Skeletal muscle tissue (tissue), 4 donors: Measurements from ENCODE around the gene PHLPP1. TPM values are rescaled to one million over a fixed set of nuclear protein-coding genes. Genes with fewer than 3 reads are reported as not detected.

Source experiments
- H3K27ac ChIP-seq: one replicate; pipeline ENCODE4 v1.7.0; 2013; ENCODE audit warnings: mild to moderate bottlenecking, low read depth, low read length, inconsistent platforms
- H3K27me3 ChIP-seq, 3 donors: one replicate each; pipeline ENCODE4 v1.7.0; 2013; ENCODE audit warnings: low read length in 3 of 3; ENCODE audit not compliant: control insufficient read depth in 3 of 3, insufficient read depth in 3 of 3
- H3K36me3 ChIP-seq, 3 donors: one replicate each; pipeline ENCODE4 v1.7.0; 2013; ENCODE audit warnings: low read length in 3 of 3; ENCODE audit not compliant: control insufficient read depth in 3 of 3, insufficient read depth in 3 of 3
- H3K4me1 ChIP-seq, 3 donors: one replicate each; pipeline ENCODE4 v1.7.0; 2013; ENCODE audit warnings: low read length in 3 of 3, mild to moderate bottlenecking in 3 of 3; ENCODE audit not compliant: control insufficient read depth in 3 of 3, insufficient read depth in 3 of 3
- H3K4me3 ChIP-seq, 3 donors: one replicate each; pipeline ENCODE4 v1.7.0; 2013; ENCODE audit warnings: low read length in 3 of 3
- H3K9ac ChIP-seq, 3 donors: one replicate each; pipeline ENCODE4 v1.7.0; 2013; ENCODE audit warnings: low read length in 3 of 3, mild to moderate bottlenecking in 3 of 3, moderate library complexity in 2 of 3, low read depth in 1 of 3
- H3K9me3 ChIP-seq, 3 donors: one replicate each; pipeline ENCODE4 v1.7.0; 2013; ENCODE audit warnings: low read length in 3 of 3; ENCODE audit not compliant: control insufficient read depth in 3 of 3
- total RNA-seq: library from RNA; depleted of rRNA; stranded (reverse); fragments of >200 nt; gene quantifications from one replicate; pipeline ENCODE4 v1.2.3, GENCODE V29; 2014
- donor health status: Osteomylitis.

PHLPP1 gene
- total RNA-seq, 1 donor from 2014 or later: 11.5 TPM

DNA sequence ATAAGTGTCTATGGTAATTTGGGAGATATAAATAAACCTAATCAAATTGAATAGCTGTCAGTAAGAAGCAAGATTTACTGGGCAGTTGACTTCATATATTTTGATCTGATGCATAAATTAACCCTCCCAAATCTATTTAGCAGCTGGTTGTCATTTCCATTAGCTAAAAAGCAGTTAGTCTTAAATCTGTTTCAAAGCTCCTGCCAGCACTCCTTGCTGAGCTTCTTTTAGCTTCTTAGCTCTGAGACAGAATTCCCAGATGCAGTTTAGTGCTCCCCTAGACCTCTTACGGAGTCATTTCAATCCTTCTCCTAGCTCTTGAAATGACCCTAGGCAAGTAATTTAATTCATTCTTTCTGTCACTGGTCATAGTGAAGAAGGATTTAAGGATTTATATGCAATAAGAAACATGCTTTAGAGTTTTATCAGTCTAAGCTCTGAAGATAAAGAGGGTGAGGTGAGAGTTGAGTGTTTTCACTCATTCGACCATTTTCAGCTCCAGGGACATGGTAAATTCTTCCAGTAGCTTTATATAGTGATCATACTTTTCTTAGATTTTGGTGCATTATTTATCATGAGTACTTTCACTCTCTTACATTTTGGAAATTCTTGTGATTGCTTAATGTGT, 98.9 kb downstream of the PHLPP1 start:
- no peak overlapping the region for H3K4me3 ChIP-seq
- H3K27me3 ChIP-seq: no peaks in the 10 kb centered on the region
- no peak overlapping the region for H3K9ac ChIP-seq
- H3K9me3 ChIP-seq: no peaks in the 10 kb centered on the region
- H3K36me3 ChIP-seq: no peaks in the 10 kb centered on the region
- H3K4me1 ChIP-seq: peaks cover 0 to 3% (median 0%) of the 10 kb centered on the region in 3 donors
- no peak overlapping the region for H3K27ac ChIP-seq

DNA sequence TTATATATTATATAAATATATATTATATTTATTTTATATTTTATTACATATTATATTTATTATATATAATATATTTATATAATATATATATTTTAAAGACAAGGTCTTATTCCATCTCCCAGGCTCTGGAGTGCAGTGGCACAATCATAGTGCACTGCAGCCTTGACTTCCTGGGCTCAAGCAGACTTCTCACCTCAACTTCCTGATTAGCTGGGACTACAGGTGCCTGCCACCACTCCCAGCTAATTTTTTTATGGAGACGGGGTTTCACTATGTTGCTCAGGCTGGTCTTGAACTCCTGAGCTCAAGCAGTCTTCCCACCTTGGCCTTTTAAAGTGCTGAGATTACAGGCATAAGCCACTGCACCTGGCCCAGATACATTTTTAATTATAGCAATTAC, 110.0 kb downstream of the PHLPP1 start:
- Histone ChIP-seq H3K9me3 (no peaks in the 10 kb centered on the region), H3K9ac (no peak overlapping the region), H3K4me3 (no peak overlapping the region), H3K36me3 (peaks cover 0 to 3% (median 2%) of the 10 kb centered on the region in 3 donors), H3K27me3 (no peaks in the 10 kb centered on the region), H3K4me1 (no peaks in the 10 kb centered on the region), H3K27ac (no peak overlapping the region)

DNA sequence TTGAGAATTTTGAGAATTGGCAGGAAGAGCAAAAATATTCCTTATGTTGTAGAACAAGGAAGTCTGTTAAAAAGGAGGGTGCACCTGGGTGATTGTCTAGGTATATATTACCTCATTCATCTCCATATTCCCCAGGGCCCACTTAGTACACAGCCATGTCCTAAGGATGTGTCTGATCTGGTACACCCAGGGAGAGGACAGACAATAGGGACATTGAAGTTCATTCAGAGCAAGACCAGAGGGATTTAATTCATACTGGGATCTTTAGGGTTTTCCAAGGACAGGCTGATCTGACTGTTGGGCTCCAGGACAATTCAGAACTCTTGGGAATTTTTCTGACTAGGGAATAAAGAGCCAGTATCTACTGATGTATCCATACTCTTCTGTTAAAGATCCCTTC, 112.1 kb downstream of the PHLPP1 start:
- Histone ChIP-seq H3K27ac (no peak overlapping the region), H3K4me1 (no peaks in the 10 kb centered on the region)

DNA sequence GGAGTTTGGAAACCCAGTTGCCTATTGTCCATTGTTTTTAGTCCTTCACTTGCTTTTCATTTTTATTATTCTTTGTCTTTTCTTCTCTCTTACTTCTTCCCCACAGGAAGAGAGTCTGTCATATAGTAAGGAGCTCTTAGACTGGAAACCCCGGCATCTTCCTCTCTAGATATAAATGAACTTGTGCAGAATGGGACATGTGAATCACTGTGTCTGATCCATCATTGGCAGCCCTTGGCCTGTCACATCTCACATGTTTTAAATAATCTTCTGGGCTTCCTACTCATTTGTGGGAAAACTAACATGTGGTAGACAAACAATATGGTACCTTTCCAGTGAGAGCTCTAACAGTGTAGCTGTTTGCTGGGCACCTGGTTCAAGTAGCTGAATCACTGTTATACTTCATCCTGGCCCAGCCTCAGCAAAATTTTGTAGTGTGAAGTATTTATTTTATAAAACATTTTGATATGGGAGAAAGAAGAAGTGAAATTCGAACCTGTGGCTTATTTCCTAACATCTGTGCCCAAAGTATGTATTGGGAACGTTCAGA, 112.8 kb downstream of the PHLPP1 start:
- Histone ChIP-seq H3K27me3 (no peaks in the 10 kb centered on the region), H3K9me3 (no peaks in the 10 kb centered on the region), H3K4me3 (no peak overlapping the region), H3K4me1 (no peaks in the 10 kb centered on the region), H3K36me3 (peaks cover 0 to 3% (median 2%) of the 10 kb centered on the region in 3 donors), H3K9ac (no peak overlapping the region), H3K27ac (no peak overlapping the region)

More for the DNA sequence above, 112.1 kb downstream of the PHLPP1 start:
- no peaks in the 10 kb centered on the region for H3K9me3 ChIP-seq
- H3K27me3 ChIP-seq: no peaks in the 10 kb centered on the region
- peaks cover 0 to 3% (median 2%) of the 10 kb centered on the region in 3 donors for H3K36me3 ChIP-seq
- H3K9ac ChIP-seq: no peak overlapping the region
- no peak overlapping the region for H3K4me3 ChIP-seq

DNA sequence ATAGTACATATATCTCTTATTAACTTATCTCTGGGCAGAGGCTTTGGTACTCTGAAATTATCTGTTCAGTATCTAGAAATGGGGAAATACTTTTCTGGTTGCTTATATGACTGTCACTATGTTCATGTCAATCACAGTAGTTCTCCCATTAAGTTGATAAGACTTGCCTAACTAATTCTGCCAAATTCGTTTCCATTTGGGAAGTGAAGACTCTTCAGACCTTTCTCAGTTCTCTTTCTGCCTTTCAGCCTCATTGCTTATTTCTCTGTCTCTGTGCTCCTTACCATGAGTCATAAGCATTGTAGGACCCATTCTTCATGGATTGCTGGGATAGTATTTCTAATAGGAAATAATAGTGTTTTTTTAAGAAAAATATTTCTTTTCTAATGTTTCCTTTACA, 113.5 kb downstream of the PHLPP1 start:
- no peak overlapping the region for H3K9ac ChIP-seq
- H3K4me1 ChIP-seq: no peaks in the 10 kb centered on the region
- peaks cover 0 to 3% (median 2%) of the 10 kb centered on the region in 3 donors for H3K36me3 ChIP-seq
- H3K4me3 ChIP-seq: no peak overlapping the region
- no peak overlapping the region for H3K27ac ChIP-seq
- no peaks in the 10 kb centered on the region for H3K27me3 ChIP-seq
- H3K9me3 ChIP-seq: no peaks in the 10 kb centered on the region

DNA sequence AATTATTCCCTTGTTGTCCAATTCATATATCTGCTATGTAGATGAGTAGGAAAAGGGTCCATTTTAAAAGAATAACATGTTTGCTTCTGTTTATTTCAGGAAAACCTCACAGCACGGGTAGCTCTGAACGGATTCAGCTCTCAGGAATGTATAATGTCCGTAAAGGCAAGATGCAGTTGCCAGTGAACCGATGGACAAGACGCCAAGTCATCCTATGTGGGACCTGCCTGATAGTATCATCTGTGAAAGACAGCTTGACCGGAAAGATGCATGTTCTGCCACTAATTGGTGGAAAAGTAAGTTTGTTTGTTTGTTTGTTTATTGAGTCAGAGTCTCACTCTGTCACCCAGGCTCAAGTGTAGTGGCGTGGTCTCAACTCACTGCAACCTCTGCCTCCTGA, 114.6 kb downstream of the PHLPP1 start:
- Histone ChIP-seq H3K9ac (no peak overlapping the region), H3K9me3 (no peaks in the 10 kb centered on the region)

DNA sequence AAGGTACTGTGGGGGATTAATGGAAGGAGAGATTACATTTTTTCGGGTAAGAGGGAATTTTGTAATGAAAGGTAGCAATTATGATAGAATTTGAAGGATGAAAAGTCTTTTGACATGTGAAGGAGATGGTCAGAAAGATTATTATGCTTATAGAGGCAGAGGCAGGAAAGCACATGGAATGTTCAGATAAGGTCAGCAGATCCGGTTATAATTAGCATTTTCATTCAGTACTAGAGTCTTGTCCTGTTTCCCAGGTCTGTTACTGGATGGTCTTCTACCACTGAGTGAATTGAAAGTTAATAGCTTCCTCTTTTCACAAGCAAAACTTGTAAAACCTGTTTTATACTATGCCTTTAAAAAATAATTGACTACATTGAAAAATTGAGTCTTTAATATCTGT, 116.9 kb downstream of the PHLPP1 start:
- Histone ChIP-seq H3K27me3 (no peaks in the 10 kb centered on the region), H3K9ac (no peak overlapping the region), H3K9me3 (no peaks in the 10 kb centered on the region), H3K4me3 (no peak overlapping the region), H3K4me1 (no peaks in the 10 kb centered on the region), H3K27ac (no peak overlapping the region), H3K36me3 (peaks cover 0 to 3% (median 2%) of the 10 kb centered on the region in 3 donors)

More for the DNA sequence above, 114.6 kb downstream of the PHLPP1 start:
- H3K4me3 ChIP-seq: no peak overlapping the region
- no peaks in the 10 kb centered on the region for H3K27me3 ChIP-seq
- no peak overlapping the region for H3K27ac ChIP-seq
- H3K36me3 ChIP-seq: peaks cover 0 to 3% (median 2%) of the 10 kb centered on the region in 3 donors
- no peaks in the 10 kb centered on the region for H3K4me1 ChIP-seq

DNA sequence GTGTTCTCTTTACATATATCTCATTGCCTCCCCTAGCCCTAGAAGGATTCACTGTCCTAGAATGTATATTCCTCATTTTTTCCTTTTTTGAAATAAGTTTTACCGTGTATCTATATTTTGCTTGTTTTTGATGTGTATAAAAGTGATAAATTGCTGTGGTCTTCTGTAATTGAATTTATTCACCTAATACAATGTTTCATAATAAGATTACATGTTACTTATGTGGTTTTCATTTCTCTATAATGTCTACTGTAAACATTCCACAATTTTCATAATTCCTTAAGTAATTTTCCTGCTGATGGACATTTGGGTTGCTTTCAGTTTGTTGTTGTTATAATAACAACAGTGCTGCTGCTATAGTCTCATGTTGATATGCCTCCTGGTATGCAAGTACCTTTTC, 118.2 kb downstream of the PHLPP1 start:
- H3K9me3 ChIP-seq: no peaks in the 10 kb centered on the region
- no peak overlapping the region for H3K9ac ChIP-seq
- H3K4me1 ChIP-seq: no peaks in the 10 kb centered on the region
- peaks cover 0 to 3% (median 2%) of the 10 kb centered on the region in 3 donors for H3K36me3 ChIP-seq
- no peak overlapping the region for H3K4me3 ChIP-seq
- H3K27me3 ChIP-seq: no peaks in the 10 kb centered on the region
- H3K27ac ChIP-seq: no peak overlapping the region

DNA sequence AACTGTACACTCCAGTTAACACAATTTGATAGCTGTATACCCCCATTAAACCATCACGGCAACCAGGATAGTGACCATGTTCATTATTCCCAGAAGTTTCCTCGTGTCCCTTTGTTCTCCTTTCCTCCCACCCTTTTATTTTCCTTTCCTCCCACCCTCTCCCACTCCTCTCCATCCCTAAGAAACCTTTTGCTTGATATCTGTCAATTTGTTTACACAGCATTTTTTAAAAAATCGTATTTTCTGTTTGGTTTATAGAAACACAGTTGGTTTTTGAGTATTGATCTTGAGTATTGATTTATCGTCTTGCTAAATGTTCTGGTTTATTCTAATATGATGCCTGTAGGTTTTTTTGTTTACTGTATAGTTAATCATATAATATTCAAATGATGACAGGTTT, 119.4 kb downstream of the PHLPP1 start:
- H3K9me3 ChIP-seq: no peaks in the 10 kb centered on the region
- no peaks in the 10 kb centered on the region for H3K4me1 ChIP-seq
- H3K27ac ChIP-seq: no peak overlapping the region
- H3K36me3 ChIP-seq: peaks cover 0 to 3% (median 2%) of the 10 kb centered on the region in 3 donors
- no peak overlapping the region for H3K4me3 ChIP-seq
- H3K9ac ChIP-seq: no peak overlapping the region
- no peaks in the 10 kb centered on the region for H3K27me3 ChIP-seq

DNA sequence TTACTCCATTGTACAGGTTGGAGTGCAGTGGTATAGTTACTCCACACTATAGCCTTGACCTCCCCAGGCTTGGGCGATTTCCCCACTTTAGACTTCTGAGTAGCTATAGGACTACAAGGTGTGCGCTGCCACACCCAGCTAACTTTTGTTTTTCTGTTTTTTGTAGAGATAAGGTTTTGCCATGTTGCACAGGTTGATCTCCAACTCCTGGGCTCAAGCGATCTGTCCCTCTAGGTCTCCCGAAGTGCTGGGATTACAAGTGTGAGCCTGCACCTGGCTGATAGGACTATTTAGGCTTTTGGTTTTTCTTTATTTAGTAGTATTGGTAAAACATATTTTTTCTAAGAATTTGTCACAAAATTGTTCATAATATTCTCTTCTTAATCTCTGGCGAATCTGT, 121.7 kb downstream of the PHLPP1 start:
- Histone ChIP-seq H3K4me1 (no peaks in the 10 kb centered on the region), H3K9ac (no peak overlapping the region), H3K9me3 (no peaks in the 10 kb centered on the region), H3K4me3 (no peak overlapping the region), H3K36me3 (no peaks in the 10 kb centered on the region), H3K27me3 (no peaks in the 10 kb centered on the region), H3K27ac (no peak overlapping the region)
